Epithelial cell of esophagus (primary cell): ENCODE data around the gene MSTN.

Experiments
- DNase-seq: peaks from one replicate; pipeline ENCODE4 v3.0.0; 2010; ENCODE audit warnings: low read depth
- H3K4me3 ChIP-seq: 2 replicates; pipeline ENCODE4 v1.5.1; 2011; ENCODE audit warnings: mild to moderate bottlenecking, low read length, control low read depth
- CTCF ChIP-seq: IDR thresholded peaks from 2 replicates; pipeline ENCODE4 v1.5.1; 2011; ENCODE audit warnings: low read depth, mild to moderate bottlenecking, low read length, control low read depth, inconsistent platforms; ENCODE audit not compliant: insufficient read depth; ENCODE audit errors: missing control alignments

The MSTN gene

GRCh38 chr2:190068764-190069163 is 6.2 kb upstream of the MSTN start:
- no peak overlapping the region for H3K4me3 ChIP-seq
- DNase-seq = no peak
- no peak for TF ChIP-seq CTCF

GRCh38 chr2:190065839-190066238 is 3.3 kb upstream of the MSTN start:
- TF ChIP-seq CTCF = no peak
- DNase-seq = no peak
- H3K4me3 ChIP-seq = no peak overlapping the region

GRCh38 chr2:190063624-190064023 is 1.1 kb upstream of the MSTN start:
- TF ChIP-seq CTCF = no peak
- H3K4me3 ChIP-seq = no peak overlapping the region
- no peak for DNase-seq

GRCh38 chr2:190062053-190062452 is 476 bp downstream of the MSTN start:
- no peak for TF ChIP-seq CTCF
- H3K4me3 ChIP-seq = no peak overlapping the region
- DNase-seq = no peak

GRCh38 chr2:190060626-190061025 is 1.9 kb downstream of the MSTN start:
- no peak for TF ChIP-seq CTCF
- H3K4me3 ChIP-seq = no peak overlapping the region
- DNase-seq = no peak

- no peak overlapping the region for H3K4me3 ChIP-seq
- no peak for DNase-seq
- TF ChIP-seq CTCF = no peak
Observed at GRCh38 chr2:190060019-190060418, 2.5 kb downstream of the MSTN start.

- TF ChIP-seq CTCF = no peak
- DNase-seq = peak; percentile 58
- no peak overlapping the region for H3K4me3 ChIP-seq
Observed at GRCh38 chr2:190053426-190053825, 9.1 kb downstream of the MSTN start.
